ENCODE measurements around the gene AARS1.

GRCh38 chr16:70302745-70303144 is 13.4 kb upstream of the AARS1 start:
- TF ChIP-seq, protein P1, sequence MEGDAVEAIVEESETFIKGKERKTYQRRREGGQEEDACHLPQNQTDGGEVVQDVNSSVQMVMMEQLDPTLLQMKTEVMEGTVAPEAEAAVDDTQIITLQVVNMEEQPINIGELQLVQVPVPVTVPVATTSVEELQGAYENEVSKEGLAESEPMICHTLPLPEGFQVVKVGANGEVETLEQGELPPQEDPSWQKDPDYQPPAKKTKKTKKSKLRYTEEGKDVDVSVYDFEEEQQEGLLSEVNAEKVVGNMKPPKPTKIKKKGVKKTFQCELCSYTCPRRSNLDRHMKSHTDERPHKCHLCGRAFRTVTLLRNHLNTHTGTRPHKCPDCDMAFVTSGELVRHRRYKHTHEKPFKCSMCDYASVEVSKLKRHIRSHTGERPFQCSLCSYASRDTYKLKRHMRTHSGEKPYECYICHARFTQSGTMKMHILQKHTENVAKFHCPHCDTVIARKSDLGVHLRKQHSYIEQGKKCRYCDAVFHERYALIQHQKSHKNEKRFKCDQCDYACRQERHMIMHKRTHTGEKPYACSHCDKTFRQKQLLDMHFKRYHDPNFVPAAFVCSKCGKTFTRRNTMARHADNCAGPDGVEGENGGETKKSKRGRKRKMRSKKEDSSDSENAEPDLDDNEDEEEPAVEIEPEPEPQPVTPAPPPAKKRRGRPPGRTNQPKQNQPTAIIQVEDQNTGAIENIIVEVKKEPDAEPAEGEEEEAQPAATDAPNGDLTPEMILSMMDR (IDR thresholded peaks at IDR 0.05; ENCODE audit: insufficient read depth, low read length, poor library complexity, severe bottlenecking), result no peak
- TF ChIP-seq EZH2phosphoT487 (conservative IDR thresholded peaks at IDR 0.05; ENCODE audit: low read length), result no peak
